HG03469 (cell line): ENCODE data around the gene ANKRD10.
"Not testable (repeated sequence)": the region's sequence is repeated elsewhere in the genome, so short reads cannot be mapped to it uniquely, and the experiment has no call there.

ENCODE experiments used
- ATAC-seq: cut with Tn5 transposase; IDR thresholded peaks from one replicate; pipeline ENCODE4 v1.9.1; 2021; ENCODE audit warnings: mild to moderate bottlenecking, moderate library complexity, moderate number of reproducible peaks; ENCODE audit not compliant: unreplicated experiment

ANKRD10 gene

DNA sequence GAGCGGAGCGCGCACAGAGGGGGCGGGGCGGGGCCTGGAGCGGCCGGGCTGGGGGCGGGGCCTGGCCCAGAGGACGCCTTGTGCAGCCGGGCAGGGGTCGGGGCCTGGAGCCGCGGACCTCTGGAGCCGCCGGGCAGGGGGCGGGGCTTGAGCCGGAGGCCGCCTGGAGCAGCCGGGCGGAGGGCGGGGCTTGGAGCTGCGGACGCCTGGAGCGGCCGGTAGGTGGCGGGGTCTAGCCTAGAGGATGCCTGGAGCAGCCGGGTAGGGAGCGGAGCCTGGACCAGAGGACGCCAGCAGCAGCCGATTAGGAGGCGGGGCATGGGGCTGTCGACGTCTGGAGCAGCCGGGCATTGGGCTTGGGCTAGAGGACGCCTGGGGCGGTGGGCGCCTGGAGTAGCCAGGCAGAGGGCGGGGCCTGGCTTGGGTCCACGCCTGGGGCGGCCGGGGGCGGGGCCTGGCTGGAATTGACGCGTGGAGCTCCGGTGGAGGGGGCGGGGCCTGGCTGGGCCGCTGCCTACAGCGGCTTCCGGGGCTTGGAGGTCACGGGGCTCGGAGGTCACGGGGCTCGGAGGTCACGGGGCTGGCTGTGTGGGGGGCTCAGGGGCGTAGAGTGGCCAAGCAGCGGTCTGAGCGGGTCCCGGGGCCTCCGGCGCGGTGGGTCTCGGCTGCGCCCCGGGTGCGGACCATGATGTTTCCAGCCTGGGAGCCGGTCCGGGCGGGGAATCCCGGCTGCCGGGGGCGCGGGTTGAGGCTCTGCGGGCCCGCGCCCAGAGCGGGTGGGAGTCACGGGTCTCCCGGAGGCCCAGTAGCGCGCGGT lies at the start of gene ANKRD10:
TSS of gene ANKRD10 (minus strand) at position 13 of the 817 bp plus-strand sequence. CDS start 135 bp downstream, outside the sequence.
- peak; percentile 56 for ATAC-seq

DNA sequence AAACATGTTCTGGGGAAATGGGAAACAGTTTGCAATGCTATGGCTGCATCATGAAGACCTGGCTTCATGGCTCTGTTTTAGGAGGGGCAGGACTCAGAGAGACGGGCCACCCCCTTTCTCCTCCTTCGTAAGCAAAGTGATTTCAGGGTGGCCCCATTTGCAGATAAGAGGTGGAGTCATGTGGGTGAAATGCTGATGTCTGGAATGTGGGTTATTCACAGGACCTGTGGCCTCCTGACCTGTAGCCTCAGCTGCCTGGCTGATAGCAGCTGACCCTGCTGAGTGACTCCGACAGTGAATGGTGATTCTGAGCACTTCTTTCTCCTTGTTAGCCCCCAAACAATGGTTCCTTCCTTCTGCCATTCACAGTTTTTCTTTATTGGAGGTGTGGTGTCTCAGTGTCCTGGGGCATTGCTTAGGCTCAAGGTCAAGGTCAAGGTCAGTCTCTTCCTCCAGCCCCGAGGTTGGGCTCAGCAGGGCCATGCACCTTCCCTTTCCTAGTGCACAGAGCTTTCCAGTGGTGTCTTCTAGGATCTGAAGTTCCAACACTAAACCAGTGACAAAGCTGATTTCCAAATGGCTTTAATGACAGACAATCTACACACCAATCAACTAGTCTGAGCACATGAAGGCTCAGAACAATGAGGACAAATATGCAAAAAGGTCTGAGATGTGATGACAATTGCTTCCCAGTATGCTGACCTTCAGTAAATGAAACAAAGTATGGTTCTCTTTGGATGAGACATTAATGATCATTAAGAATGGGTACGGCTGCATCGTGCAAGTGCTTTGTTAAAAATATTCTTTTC lies 49.6 kb upstream of the ANKRD10 start:
- ATAC-seq, result no peak

DNA sequence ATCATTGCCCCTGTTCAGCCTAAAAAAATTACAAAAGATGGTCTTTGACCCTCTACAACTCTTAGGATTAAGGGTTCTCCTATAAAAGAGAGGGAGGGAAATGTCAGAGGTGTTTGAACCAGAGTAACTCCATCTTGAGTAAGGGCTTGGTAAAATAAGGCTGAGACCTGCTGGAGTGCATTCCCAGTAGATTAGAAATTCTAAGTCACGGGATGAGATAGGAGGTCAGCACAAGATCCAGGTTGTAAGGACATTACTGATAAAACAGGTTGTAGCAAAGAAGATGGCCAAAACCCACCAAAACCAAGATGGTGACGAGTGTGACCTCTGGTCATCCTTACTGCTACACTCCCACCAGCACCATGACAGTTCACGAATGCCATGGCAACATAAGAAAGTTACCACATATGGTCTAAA lies 48.7 kb upstream of the ANKRD10 start:
- no peak for ATAC-seq

DNA sequence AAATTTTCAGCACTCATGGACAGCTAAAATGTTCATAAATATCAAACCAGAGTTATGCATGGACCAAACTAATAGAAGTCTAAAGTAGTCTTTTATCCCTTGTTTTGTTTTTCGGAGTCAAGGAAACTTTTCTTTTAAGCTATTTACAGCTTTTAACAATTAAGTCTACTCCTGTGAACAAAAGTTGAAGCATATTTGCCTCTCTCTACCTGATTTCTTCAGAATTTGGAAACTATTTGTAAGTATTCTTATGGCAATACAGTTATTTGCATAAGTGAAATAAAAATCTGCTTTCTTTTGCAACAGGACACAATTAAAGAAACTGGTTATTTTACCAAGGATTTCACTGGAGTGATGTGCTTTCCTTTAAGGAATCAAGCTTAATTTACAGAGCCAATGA lies 47.1 kb upstream of the ANKRD10 start:
- no peak for ATAC-seq

DNA sequence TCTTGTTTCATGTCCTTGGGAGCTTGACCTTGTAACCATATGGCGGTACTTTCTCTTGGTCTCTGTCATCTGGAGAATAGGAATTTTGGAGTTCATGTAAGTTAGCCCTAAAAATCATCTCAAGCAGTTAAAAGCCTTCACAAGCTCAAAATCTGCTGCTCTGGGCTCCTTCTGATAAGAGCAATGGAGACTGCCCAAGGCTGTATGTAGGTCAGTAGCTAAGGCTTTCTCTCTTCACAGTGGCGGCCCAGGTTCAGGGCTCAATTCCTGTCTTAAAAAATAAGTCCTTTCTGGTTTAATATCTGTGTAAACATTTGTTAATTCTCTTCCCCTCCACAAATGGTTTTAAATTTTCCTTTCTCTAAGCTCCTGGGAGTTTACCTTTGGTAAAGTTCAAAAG lies 45.3 kb upstream of the ANKRD10 start:
- ATAC-seq, result no peak

DNA sequence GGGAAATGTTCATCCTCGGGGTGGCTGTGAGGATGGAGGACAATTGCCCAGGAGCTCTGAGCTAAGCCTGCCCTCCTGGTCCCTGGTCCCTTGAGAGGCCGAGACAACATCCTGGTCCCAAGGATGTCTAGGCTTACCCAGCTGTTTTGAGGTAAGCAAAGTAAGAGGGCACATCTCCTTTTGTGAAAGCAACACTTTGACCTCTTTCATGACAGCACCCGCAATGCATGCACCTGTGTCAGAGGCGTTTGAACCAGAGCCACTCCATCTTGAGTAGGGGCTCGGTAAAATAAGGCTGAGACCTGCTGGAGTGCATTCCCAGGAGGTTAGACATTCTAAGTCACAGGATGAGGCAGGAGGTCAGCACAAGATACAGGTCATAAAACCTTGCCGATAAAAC lies 43.1 kb upstream of the ANKRD10 start:
- no peak for ATAC-seq

DNA sequence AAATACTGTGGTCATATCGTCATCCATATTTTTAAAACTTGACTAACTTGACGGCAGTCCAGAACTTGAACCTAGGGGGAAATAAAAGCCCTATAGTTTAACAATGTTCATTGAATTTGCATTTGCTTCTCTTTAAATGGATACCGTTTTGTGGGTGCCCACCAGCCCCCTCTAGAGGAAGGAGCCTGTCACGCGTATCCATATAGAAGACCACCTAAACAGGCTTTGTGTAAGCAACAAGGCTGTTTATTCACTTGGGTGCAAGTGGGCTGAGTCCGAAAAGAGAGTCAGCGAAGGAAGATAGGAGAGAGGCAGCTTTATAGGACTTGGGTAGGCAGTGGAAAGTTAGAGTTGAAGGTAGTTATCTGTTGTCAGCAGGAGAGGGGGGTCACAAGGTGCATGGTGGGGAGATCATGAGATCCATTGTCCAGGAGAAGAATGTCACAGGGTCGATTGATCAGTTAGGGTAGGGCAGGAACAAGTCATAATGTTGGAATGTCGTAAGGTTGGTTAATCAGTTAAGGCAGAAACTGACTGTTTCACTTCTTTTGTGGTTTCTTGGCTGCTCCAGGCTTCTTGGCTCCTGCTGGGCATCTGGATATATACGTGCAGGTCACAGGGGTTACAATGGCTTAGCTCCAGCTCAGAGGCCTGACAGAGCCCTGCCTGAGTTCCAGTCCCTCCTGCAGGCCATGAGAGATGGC lies 42.5 kb upstream of the ANKRD10 start:
- ATAC-seq, result no peak

DNA sequence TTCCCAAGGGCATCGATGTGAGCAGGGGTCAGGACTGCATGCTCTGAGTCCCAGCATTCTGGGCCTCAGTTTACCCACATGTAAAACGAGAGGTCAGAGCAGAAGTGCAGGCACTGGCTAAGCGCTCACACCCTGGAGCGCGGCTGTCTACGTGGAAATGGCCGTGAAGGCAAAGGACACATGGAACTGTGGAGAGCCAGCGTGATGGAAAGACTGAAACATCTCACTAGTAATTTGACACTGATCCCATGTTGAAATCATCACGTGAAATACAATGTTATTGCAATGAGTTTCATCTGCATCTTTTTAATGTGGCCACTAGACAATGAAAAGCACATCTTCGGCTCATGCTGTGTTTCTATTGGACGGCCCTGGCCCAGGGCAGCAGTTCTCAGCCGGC lies 41.3 kb upstream of the ANKRD10 start:
- ATAC-seq, result not testable (repeated sequence)

DNA sequence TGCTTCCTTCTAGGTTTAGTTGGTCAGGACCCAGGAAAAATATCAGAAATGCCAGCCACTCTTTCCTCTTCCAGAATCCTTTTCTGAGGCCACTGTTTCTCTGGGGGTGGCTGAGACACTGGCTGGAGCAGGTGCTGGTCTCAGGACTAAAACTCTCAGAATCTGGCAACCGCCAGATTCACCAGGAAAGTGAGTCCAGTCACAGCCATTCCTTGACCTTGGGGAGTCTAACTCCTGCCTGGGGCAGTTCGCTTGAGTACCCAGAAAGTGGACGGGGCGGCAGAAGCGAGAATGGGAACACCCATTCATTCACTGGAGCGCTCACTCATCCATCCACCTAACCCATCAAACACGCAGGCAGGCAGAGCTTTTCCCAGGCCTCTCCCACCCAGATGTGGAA lies 40.7 kb upstream of the ANKRD10 start:
- ATAC-seq, result not testable (repeated sequence)

DNA sequence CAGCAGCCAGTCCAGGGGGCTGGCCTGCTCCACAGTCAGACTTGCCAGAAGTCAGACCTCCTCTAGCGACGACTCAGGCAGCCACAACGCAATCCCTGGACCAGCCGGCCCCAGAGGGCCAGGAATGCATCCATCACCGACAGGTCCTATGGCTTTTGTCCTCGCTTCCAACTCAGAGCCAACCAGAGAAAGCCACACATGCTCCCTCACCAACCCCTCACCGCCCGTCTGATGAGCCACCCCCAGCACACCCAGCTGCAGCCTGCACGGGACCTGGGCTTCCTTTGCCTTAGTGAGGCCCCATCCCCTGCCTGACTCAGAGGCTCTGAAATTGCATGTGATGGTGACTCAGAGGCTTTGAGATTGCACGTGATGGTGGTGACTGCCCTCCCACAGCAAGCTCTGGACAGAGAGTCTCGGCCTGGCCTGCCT lies 40.2 kb upstream of the ANKRD10 start:
- ATAC-seq, result peak; percentile 65

DNA sequence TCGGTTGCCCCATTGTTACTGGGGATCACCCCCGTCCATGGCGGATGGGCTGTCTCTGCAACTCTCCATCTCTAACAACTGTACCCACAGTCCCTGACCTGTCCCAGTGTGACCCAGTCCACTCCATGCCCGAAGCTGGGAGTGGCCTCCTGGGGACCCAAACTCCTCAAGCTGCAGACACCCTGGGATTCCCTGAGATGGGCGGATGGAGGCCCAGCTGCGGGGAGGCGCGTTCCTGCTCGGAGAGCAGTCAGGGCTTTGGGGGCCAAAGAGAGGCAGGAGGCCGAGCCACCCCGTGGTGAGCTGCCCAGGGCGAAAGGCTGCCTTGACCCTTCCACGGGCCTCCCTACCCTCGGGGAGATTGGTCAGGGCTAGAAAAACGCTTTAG lies 39.7 kb upstream of the ANKRD10 start:
- not testable (repeated sequence) for ATAC-seq

DNA sequence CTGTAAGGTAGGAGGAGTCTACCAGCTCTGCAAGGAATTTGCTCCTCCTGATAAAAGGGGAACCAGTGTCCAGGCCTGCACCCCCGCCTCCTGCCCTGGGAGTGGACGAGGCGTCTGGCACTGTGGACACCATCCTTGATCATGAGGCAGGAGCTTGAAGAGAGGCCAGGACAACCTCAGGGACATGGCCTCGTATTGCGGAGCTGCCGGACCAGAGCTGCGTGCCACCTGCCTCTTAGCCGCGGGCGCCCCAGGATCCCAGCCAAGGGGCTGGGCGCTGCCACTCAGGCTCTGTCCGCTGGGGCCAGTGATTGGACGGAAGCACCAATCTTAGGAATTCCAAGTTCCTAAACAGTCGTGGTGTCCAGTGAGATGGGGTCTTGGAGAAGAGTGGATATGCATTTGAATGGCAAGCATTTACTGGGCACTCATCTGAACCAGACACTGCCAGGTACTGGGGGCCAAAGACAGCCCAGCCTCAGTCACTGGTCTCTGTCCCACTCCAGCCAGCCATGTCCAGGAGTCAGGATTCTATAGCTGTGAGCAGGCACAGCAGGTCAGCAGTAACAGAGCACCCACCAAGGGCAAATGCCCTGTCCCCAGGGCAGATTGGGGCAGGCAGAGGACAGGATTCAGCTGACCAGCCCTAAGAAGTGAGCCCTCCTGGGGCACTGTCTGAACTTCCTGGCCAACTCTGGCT lies 39.1 kb upstream of the ANKRD10 start:
- no peak for ATAC-seq

DNA sequence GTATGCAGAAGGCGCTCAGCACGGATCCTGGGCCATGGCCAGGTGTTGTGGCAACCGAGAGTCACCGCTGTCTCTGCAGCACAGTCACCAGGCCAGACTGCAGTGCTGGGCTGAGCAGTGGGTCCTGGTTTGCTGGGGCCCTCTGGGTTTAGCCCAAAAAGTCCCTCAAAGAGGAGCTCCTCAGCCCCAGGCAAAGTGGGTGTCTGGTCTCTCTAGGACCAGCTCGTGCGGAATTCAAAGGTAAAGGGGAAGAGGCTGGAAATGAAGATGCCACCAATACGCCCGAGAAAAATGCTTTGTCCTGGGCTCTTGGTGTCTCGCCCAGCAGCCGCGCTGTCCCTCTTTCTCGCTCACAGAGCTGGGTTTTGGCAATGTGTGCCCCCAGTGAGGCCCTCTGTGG lies 38.5 kb upstream of the ANKRD10 start:
- no peak for ATAC-seq

DNA sequence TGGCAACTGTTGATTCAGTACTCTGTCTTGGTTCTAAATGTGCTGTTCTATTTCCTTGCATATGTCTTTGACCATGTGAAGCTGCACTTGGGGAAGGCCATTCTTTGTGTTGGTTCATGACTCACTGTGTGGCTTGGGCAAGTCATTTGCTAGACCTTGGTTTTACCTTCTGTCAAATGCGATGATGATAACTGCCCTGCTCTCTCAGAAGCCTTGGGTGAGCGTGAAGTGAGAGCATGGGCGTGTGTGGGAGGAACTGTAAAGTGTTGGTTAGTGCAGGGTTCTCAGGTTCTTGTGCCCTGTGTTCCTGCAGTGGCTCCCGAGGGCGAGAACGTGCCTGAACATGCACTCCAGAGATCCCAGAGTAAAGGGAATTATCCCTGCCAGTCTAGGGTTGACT lies 37.3 kb upstream of the ANKRD10 start:
- peak; percentile 49 for ATAC-seq

DNA sequence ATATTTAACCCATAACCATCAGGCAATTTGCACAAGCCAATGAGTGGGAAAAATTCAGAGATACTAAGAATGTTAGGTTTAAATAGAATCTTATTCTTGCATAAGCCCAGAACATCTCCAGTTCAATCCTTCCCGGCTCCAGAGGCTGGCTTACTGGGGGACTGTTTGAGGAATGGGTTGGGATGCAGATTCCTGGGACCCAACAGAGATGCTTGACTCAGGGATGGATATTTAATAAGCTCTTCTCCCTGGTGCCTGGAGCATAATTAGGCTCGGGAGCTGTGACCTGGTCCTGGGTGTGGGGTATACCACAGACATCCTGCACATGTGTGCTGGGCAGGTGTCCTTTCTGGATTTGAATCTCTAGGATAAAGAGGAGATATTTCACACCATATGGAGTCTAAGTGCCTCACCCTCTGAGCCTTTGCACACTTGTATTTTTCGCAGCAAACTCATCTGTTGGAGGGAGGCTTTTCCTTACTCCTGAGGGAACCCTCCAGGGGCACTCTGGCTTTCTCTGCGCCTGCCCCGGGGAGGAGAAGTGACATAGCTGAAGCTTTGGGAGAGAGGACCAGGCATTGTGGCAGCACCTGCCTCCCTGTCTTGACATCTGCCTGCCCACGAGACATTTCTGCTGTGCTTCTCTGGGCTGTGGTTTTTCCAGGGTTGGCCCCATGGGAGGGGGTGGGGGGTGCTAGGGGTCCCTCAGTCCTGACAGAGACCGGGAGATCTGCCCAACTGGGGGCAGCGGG lies 36.1 kb upstream of the ANKRD10 start:
- ATAC-seq, result no peak

DNA sequence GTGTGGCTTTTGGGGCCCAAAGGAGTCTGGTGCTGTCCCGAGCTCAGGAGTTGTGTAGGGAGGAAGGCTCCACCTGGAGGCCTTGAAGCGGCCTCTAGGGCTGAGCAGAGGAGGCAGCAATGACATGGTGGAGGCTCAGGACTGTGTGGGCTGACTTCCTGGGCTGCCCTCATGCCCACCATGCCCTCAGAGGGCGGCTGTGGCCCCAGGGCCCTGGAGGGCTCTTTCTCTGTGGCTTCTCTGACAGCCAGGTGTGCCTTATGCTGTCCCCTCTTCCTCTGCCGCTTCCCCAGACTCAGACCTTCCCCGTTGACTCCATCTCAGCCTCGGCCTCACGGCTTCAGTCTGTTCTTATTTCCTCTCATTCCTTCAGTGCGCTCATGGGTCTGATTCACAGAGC lies 35.5 kb upstream of the ANKRD10 start:
- ATAC-seq, result no peak

DNA sequence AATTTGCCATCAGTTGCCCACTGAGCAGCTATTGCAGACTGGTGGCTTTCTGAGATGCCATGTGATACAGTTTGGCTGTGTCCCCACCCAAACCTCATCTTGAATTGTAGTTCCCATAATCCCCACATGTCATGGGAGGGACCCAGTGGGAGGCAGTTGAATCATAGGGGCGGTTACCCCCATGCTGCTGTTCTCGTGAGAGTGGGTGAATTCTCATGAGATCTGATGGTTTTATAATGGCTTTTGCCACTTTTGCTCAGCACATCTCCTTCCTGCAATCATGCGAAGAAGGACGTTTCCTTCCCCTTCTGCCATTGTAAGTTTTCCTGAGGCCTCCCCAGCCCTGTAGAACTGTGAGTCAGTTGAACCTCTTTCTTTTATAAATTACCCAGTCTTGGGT lies 34.8 kb upstream of the ANKRD10 start:
- ATAC-seq, result no peak

DNA sequence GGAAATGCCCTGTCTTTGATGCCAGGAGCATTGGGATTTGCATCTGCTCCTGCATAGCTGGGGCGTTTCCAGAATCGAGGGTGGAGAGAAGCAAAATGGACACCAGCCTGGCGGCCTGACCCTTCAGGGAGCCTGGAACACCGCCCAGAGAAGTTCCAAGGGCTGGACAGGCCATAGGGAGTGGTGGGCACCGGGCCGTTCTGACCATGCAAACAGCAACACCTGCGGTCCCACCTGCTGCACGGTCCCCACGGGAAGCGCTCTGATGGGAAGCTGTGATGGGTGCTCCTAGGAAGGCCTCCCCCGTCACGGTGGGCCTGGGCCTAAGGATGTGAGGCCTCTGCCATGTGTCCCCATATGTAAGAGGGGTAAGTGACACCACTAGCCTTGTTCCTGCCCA lies 34.2 kb upstream of the ANKRD10 start:
- no peak for ATAC-seq

DNA sequence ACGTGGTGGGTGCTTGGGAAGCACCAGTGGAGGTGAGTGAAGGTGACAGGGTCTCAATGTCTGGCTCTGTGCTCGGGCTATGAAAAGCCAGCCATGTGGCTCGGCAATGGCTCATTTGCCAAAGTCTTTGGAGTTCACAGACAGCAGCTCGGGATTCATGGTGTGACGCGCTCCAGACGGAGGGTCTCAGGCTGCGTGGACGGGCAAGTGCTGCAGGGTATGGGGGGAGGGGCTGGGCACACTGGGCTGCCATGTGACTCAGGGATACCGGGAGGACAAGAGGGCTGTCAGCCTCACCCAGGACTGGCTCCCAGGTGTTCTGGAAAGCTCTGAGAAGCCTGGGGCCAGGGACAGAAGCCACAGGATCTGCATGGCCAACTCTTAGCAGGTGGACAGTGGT lies 32.5 kb upstream of the ANKRD10 start:
- not testable (repeated sequence) for ATAC-seq

DNA sequence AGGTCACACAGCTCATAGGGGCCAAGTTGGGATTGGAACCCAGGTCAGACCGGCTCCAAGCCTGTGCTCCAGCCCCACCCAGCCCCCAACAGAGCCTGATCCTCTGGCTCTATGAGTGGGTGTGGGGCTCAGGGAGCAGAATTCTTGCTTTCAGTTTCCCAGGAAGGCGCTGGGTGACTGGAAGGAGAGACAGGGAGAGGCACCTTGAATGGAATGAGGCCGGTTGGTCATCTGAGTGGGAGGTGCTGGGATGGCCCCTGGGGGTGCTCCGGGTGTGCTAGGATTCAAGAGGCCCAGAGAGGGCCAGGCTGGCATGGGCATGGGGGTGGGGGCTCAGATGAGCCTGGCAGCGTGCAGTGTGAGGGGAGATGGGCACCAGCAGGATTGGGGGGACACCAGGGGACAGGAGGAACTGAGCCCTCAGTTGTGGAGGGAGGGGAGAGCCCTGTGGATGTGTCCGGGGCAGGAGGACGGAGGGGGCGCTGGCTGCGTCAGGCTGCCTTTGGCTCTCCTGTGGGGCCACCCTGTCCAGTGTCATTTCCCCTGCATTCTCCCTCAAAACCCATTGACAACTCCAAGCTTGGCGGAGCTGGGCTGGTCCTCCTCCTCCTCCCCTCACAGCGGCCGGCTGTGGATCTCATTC lies 31.2 kb upstream of the ANKRD10 start:
- ATAC-seq, result no peak
